K562 (cell line): Measurements from ENCODE around the gene ACTL6A. TPM values are rescaled to one million over a fixed set of nuclear protein-coding genes. Genes with fewer than 3 reads are reported as not detected.

Experiments used
- AFF4 ChIP-seq: sonication (generic); formaldehyde crosslinking; IDR thresholded peaks from 2 replicates; pipeline ENCODE4 v1.8.0; 2023; ENCODE audit warnings: mild to moderate bottlenecking, missing genetic modification reagents
- ATF3 ChIP-seq, 2 experiments: fragments of 450-650 bp in 1 of 2; sonication (generic) in 1 of 2; formaldehyde crosslinking in 1 of 2; IDR thresholded peaks in 1 of 2; conservative IDR thresholded peaks in 1 of 2; 2 replicates each; pipeline versions ENCODE4 v1.6.1 to v1.8.1; 2016 to 2023; ENCODE audit warnings: mild to moderate bottlenecking in 2 of 2, moderate library complexity in 2 of 2, inconsistent platforms in 1 of 2, missing genetic modification reagents in 1 of 2
- CBFA2T2 ChIP-seq: fragments of 450-650 bp; conservative IDR thresholded peaks from 2 replicates; pipeline ENCODE4 v1.6.1; 2017; ENCODE audit warnings: mild to moderate bottlenecking
- CREM ChIP-seq: IDR thresholded peaks from 2 replicates; pipeline ENCODE4 v1.6.1; 2014; ENCODE audit warnings: antibody characterized with exemption, low read depth
- E2F4 ChIP-seq: sonication (generic); formaldehyde crosslinking; IDR thresholded peaks from 2 replicates; pipeline ENCODE4 v1.8.0; 2022; ENCODE audit warnings: mild to moderate bottlenecking, low read depth, missing genetic modification reagents
- ERF ChIP-seq: fragments of 450-650 bp; formaldehyde crosslinking; IDR thresholded peaks from 2 replicates; pipeline ENCODE4 v1.4.0; 2020; ENCODE audit warnings: mild to moderate bottlenecking, mixed read lengths
- HNRNPK ChIP-seq: fragments of 200-400 bp; formaldehyde crosslinking; IDR thresholded peaks from one replicate; pipeline ENCODE4 v1.6.1; 2018; ENCODE audit warnings: mild to moderate bottlenecking, low read depth, low read length; ENCODE audit not compliant: poor library complexity, severe bottlenecking
- KAT7 ChIP-seq: sonication (generic); formaldehyde crosslinking; IDR thresholded peaks from 2 replicates; pipeline ENCODE4 v1.8.0; 2022; ENCODE audit warnings: missing genetic modification reagents, mild to moderate bottlenecking, borderline replicate concordance
- TCFL5 ChIP-seq: fragments of 250-450 bp; sonication (Bioruptor Pico); conservative IDR thresholded peaks from 2 replicates; pipeline ENCODE4 v1.6.1; 2021; ENCODE audit warnings: mild to moderate bottlenecking, moderate library complexity, matching md5 sums
- ZBED1 ChIP-seq: IDR thresholded peaks from 2 replicates; pipeline ENCODE4 v1.6.1; 2014
- ZNF282 ChIP-seq: sonication (generic); formaldehyde crosslinking; IDR thresholded peaks from 2 replicates; pipeline ENCODE4 v1.8.1; 2023; ENCODE audit warnings: missing genetic modification reagents
- ZNF609 ChIP-seq: sonication (generic); formaldehyde crosslinking; IDR thresholded peaks from 2 replicates; pipeline ENCODE4 v1.8.1; 2023; ENCODE audit warnings: missing genetic modification reagents, mild to moderate bottlenecking, borderline replicate concordance
- ZNF639 ChIP-seq, 2 experiments: fragments of 200-800 bp in 1 of 2; sonication (Bioruptor generic) in 1 of 2; sonication (generic) in 1 of 2; formaldehyde crosslinking in 1 of 2; IDR thresholded peaks in 1 of 2; conservative IDR thresholded peaks in 1 of 2; 2 replicates each; pipeline versions ENCODE4 v1.5.0 to v1.6.1; 2016 to 2020; ENCODE audit warnings: missing compliant biosample characterization in 1 of 2, missing genetic modification characterization in 1 of 2, missing genetic modification reagents in 1 of 2
- polyA plus RNA-seq, 8 experiments: library from polyadenylated mRNA; depleted of rRNA in 4 of 8; stranded (reverse) in 5 of 8; unstranded in 3 of 8; fragments of >200 nt; fragmentation: Nextera tagmentation in 2 of 8; fragmentation: Illumina TruSeq in 1 of 8; extraction: Ambion mirVana in 2 of 8; extraction: Trizol in 1 of 8; gene quantifications; 2 replicates each; pipeline versions ENCODE4 v1.2.1 to v1.2.3, GENCODE V29; 2011 to 2014; ENCODE audit warnings: inconsistent platforms in 1 of 8, missing spikeins in 1 of 8
- total RNA-seq, 7 experiments: library from RNA; depleted of rRNA in 6 of 7; stranded (reverse); fragments of >200 nt in 6 of 7; fragmentation: Illumina TruSeq in 2 of 7; extraction: Trizol in 2 of 7; gene quantifications; 2 replicates each; pipeline versions ENCODE4 v1.2.1 to v1.2.3, GENCODE V29; 2011 to 2021; ENCODE audit warnings: low replicate concordance in 1 of 7

ACTL6A gene
- total and polyA plus RNA-seq, 9 of the 15 experiments (the other 6 are each of a cell fraction or from before 2014, with no cell fraction given): 107 to 243 (median 157) TPM

GRCh38 chr3:179604321-179605078, 41.8 kb downstream of the ACTL6A start, which contains the start of the genes MRPL47 and NDUFB5 (continued):
- no peak for TF ChIP-seq E2F4 (CRISPR knock-in tag)
- peak; percentile 39; the same call in 1 of the 2 replicates for TF ChIP-seq ATF3 (IDR thresholded peaks at IDR 0.05)
- TF ChIP-seq ATF3 (CRISPR knock-in tag; conservative IDR thresholded peaks at IDR 0.05): no peak; the same call in 1 of the 2 replicates
- peak; percentile 97 for TF ChIP-seq CREM
- TF ChIP-seq AFF4: no peak
- no peak for TF ChIP-seq ZBED1
- TF ChIP-seq ZNF639 (CRISPR knock-in tag; conservative IDR thresholded peaks at IDR 0.05 in 1 of 2, IDR thresholded peaks at IDR 0.05 in 1 of 2): peak in 1 of 2 experiments; percentile 73; a peak in 1 of 4 replicates
- no peak for TF ChIP-seq TCFL5
- TF ChIP-seq KAT7 (CRISPR knock-in tag): no peak
- TF ChIP-seq ERF: no peak
- TF ChIP-seq ZNF282 (CRISPR knock-in tag): no peak
- no peak for TF ChIP-seq CBFA2T2
- no peak for TF ChIP-seq HNRNPK
- TF ChIP-seq ZNF609: no peak
